Measurements from ENCODE around the gene YPEL1. TPM values are rescaled to one million over a fixed set of nuclear protein-coding genes. Genes with fewer than 3 reads are reported as not detected.

YPEL1 gene
- total and polyA plus RNA-seq, 2 of the 13 experiments (the other 11 are each of a cell fraction or from before 2014, with no cell fraction given): 0.33 to 2.5 TPM

DNA sequence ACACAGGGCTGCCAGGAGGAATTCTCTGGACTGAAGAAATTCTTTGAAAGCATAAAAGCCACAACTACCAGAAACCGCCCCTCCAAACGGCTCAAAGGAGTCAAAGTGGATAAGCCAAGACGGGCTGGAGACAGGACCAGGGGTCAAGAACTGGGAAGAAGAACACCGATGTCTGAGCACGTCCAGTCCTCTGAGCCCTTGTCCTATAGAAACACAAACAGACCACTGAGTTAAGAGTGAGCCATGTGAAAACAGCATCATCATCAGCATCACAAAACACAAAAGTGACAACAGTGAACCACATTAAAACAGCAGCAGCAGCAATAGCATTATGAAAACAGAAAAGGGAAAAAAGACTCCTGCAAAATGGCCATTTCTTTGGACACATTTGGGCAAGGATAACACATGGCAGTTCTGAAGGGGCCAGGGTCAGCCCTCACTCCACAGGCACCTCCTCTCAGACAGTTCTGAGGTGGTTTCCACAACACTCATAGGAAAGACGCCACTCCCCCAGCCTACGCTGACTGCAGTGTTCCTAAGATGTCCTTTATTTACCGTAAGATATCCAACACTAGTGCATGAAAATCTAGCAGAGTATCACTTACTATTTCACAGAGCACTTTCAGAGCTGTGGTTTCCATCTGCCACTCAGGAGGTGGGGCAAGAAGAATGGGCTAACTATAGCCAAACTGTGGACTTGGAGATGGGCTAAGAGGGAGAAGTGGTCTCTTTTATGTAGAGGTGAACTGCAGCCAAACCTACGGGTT, 28.6 kb upstream of the YPEL1 start:
- no TSS peak for BruUV-seq (replicated peaks)
- Histone ChIP-seq H3K4me1 (ENCODE audit: insufficient read depth, low read length) (no peaks in the 10 kb centered on the region), H3K4me3 (replicated peaks in 1 of 3; ENCODE audit: insufficient read depth in 1 of 3, low read depth in 2 of 3, low read length in 3 of 3) (no peak overlapping the region), H3K9me3 (ENCODE audit: low read length) (no peaks in the 10 kb centered on the region), H2AFZ (ENCODE audit: low read length) (no peak overlapping the region), H3K4me2 (ENCODE audit: low read depth, low read length) (no peak overlapping the region), H3K27me3 (ENCODE audit: control insufficient read depth in 1 of 2, insufficient read depth in 2 of 2, low read length in 2 of 2) (no peaks in the 10 kb centered on the region), H3K27ac (ENCODE audit: extremely low read length, insufficient read depth, low read length) (no peak overlapping the region), H3K36me3 (replicated peaks in 1 of 2; ENCODE audit: control insufficient read depth in 1 of 2, insufficient read depth in 2 of 2, low read length in 2 of 2) (peaks cover 41 to 91% of the 10 kb centered on the region in 2 experiments), H3K79me2 (ENCODE audit: insufficient read depth, low read length) (no peaks in the 10 kb centered on the region), H4K20me1 (ENCODE audit: insufficient read depth, low read length) (no peaks in the 10 kb centered on the region), H3K9ac (ENCODE audit: insufficient read depth, low read depth, low read length) (no peak overlapping the region)
- ChIA-PET POLR2A (no interaction called here), CTCF (ENCODE audit: low intra/inter-chr PET ratio, low total read pairs) (no interaction called here)
- TF ChIP-seq, protein P1, sequence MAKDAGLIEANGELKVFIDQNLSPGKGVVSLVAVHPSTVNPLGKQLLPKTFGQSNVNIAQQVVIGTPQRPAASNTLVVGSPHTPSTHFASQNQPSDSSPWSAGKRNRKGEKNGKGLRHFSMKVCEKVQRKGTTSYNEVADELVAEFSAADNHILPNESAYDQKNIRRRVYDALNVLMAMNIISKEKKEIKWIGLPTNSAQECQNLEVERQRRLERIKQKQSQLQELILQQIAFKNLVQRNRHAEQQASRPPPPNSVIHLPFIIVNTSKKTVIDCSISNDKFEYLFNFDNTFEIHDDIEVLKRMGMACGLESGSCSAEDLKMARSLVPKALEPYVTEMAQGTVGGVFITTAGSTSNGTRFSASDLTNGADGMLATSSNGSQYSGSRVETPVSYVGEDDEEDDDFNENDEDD (CRISPR knock-in tag; IDR thresholded peaks at IDR 0.05; ENCODE audit: borderline replicate concordance): no peak
- no peak for TF ChIP-seq WIZ (CRISPR knock-in tag; IDR thresholded peaks at IDR 0.05)
- TF ChIP-seq ZNF652 (CRISPR knock-in tag; IDR thresholded peaks at IDR 0.05; ENCODE audit: borderline replicate concordance, low read depth): no peak
- TF ChIP-seq ZNF841 (CRISPR knock-in tag; IDR thresholded peaks at IDR 0.05; ENCODE audit: borderline replicate concordance): no peak
- TF ChIP-seq SMYD3 (CRISPR knock-in tag; IDR thresholded peaks at IDR 0.05): no peak
- TF ChIP-seq, protein P2, sequence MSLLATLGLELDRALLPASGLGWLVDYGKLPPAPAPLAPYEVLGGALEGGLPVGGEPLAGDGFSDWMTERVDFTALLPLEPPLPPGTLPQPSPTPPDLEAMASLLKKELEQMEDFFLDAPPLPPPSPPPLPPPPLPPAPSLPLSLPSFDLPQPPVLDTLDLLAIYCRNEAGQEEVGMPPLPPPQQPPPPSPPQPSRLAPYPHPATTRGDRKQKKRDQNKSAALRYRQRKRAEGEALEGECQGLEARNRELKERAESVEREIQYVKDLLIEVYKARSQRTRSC (CRISPR knock-in tag; IDR thresholded peaks at IDR 0.05; ENCODE audit: low read depth): no peak
- TF ChIP-seq FOXC1 (CRISPR knock-in tag; IDR thresholded peaks at IDR 0.05; ENCODE audit: borderline replicate concordance): no peak
- TF ChIP-seq ZNF337 (CRISPR knock-in tag; IDR thresholded peaks at IDR 0.05; ENCODE audit: borderline replicate concordance, low read depth): no peak
- TF ChIP-seq, protein P3, sequence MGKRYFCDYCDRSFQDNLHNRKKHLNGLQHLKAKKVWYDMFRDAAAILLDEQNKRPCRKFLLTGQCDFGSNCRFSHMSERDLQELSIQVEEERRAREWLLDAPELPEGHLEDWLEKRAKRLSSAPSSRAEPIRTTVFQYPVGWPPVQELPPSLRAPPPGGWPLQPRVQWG (CRISPR knock-in tag; IDR thresholded peaks at IDR 0.05; ENCODE audit: borderline replicate concordance, low read depth): no peak
- no peak for TF ChIP-seq ZNF549 (CRISPR knock-in tag; IDR thresholded peaks at IDR 0.05)
- TF ChIP-seq, protein P4, sequence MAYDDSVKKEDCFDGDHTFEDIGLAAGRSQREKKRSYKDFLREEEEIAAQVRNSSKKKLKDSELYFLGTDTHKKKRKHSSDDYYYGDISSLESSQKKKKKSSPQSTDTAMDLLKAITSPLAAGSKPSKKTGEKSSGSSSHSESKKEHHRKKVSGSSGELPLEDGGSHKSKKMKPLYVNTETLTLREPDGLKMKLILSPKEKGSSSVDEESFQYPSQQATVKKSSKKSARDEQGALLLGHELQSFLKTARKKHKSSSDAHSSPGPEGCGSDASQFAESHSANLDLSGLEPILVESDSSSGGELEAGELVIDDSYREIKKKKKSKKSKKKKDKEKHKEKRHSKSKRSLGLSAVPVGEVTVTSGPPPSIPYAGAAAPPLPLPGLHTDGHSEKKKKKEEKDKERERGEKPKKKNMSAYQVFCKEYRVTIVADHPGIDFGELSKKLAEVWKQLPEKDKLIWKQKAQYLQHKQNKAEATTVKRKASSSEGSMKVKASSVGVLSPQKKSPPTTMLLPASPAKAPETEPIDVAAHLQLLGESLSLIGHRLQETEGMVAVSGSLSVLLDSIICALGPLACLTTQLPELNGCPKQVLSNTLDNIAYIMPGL (CRISPR knock-in tag; IDR thresholded peaks at IDR 0.05; ENCODE audit: borderline replicate concordance in 1 of 2, low read depth in 1 of 2): no peak
- no peak for TF ChIP-seq PHB2 (IDR thresholded peaks at IDR 0.05; ENCODE audit: partially characterized antibody)
- TF ChIP-seq ZBTB8A (CRISPR knock-in tag; IDR thresholded peaks at IDR 0.05; ENCODE audit: borderline replicate concordance, low read depth): no peak
- no peak for TF ChIP-seq ZNF530 (CRISPR knock-in tag; IDR thresholded peaks at IDR 0.05; ENCODE audit: low read depth)
- DNase-seq (ENCODE audit: low spot score) (no peak), FAIRE-seq (no peak), ATAC-seq (no peak)
- in situ Hi-C loops (cut with HindIII; ENCODE audit: extremely low pct_ligation_motif_present, low pct_unique_long_range_greater_than_20kb) (no loop called here), intact Hi-C loops (cut with micrococcal nuclease; ENCODE audit: unreplicated experiment) (no loop called here)
- WGBS (ENCODE audit: low lambda C conversion rate): 95% methylated on average over 9 of the region's 9 CpGs

Data from HepG2 (cell line).